Chondrocyte (in vitro differentiated cells): ENCODE results near the gene SLC22A14. TPM values are rescaled to one million over a fixed set of nuclear protein-coding genes. Genes with fewer than 3 reads are reported as not detected.

ENCODE experiments used
- DNase-seq: peaks from one replicate; pipeline ENCODE4 v3.0.0; 2021; ENCODE audit warnings: mixed read lengths, low spot score
- H3K27ac Mint-ChIP-seq: one replicate; pipeline ENCODE4 v1.8.0; 2021; ENCODE audit warnings: mild to moderate bottlenecking, moderate library complexity, mixed read lengths; ENCODE audit not compliant: unreplicated experiment
- H3K27me3 Mint-ChIP-seq: 2 replicates; pipeline ENCODE4 v1.8.0; 2021; ENCODE audit warnings: low read depth, mixed read lengths
- H3K36me3 Mint-ChIP-seq: 2 replicates; pipeline ENCODE4 v1.8.0; 2021; ENCODE audit warnings: low read depth, mixed read lengths
- H3K4me1 Mint-ChIP-seq: 2 replicates; pipeline ENCODE4 v1.8.0; 2021; ENCODE audit warnings: low read depth, mild to moderate bottlenecking, mixed read lengths
- H3K4me3 Mint-ChIP-seq: one replicate; pipeline ENCODE4 v1.8.0; 2021; ENCODE audit warnings: mild to moderate bottlenecking, moderate library complexity, mixed read lengths; ENCODE audit not compliant: unreplicated experiment
- H3K9me3 Mint-ChIP-seq: 2 replicates; pipeline ENCODE4 v1.8.0; 2021; ENCODE audit warnings: low read depth, mixed read lengths
- CTCF ChIP-seq: fragments of 200-600 bp; sonication (generic); IDR thresholded peaks from 2 replicates; pipeline ENCODE4 v1.5.0; 2021; ENCODE audit warnings: antibody characterized with exemption, mild to moderate bottlenecking, moderate library complexity
- total RNA-seq: library from RNA; stranded (reverse); gene quantifications from 3 replicates; pipeline ENCODE4 v1.2.1, GENCODE V29; 2021

SLC22A14 gene
- total RNA-seq, 1 donor from 2014 or later = 0.75 TPM

GRCh38 chr3:38268522-38268921 is 13.6 kb upstream of the SLC22A14 start:
- TF ChIP-seq CTCF = no peak
- H3K36me3 Mint-ChIP-seq = peaks cover 11% of the 10 kb centered on the region
- H3K27ac Mint-ChIP-seq = no peak overlapping the region
- DNase-seq = no peak
- H3K4me1 Mint-ChIP-seq = peaks cover 15% of the 10 kb centered on the region
- H3K27me3 Mint-ChIP-seq = no peaks in the 10 kb centered on the region
- no peak overlapping the region for H3K4me3 Mint-ChIP-seq
- no peaks in the 10 kb centered on the region for H3K9me3 Mint-ChIP-seq

GRCh38 chr3:38270606-38271005 is 11.5 kb upstream of the SLC22A14 start:
- Mint-ChIP-seq H3K4me3 (no peak overlapping the region), H3K27ac (no peak overlapping the region), H3K27me3 (no peaks in the 10 kb centered on the region), H3K4me1 (peaks cover 10% of the 10 kb centered on the region), H3K9me3 (no peaks in the 10 kb centered on the region), H3K36me3 (peaks cover 16% of the 10 kb centered on the region)
- no peak for DNase-seq
- no peak for TF ChIP-seq CTCF

GRCh38 chr3:38271553-38271952 is 10.5 kb upstream of the SLC22A14 start:
- no peak overlapping the region for H3K27ac Mint-ChIP-seq
- no peak for TF ChIP-seq CTCF
- H3K27me3 Mint-ChIP-seq = no peaks in the 10 kb centered on the region
- H3K4me1 Mint-ChIP-seq = peaks cover 7% of the 10 kb centered on the region
- H3K36me3 Mint-ChIP-seq = peaks cover 16% of the 10 kb centered on the region
- no peak for DNase-seq
- H3K4me3 Mint-ChIP-seq = no peak overlapping the region
- H3K9me3 Mint-ChIP-seq = no peaks in the 10 kb centered on the region

GRCh38 chr3:38274864-38275649 is 7.0 kb upstream of the SLC22A14 start:
- H3K27ac Mint-ChIP-seq = no peak overlapping the region
- no peaks in the 10 kb centered on the region for H3K9me3 Mint-ChIP-seq
- no peak for TF ChIP-seq CTCF
- no peaks in the 10 kb centered on the region for H3K27me3 Mint-ChIP-seq
- H3K4me3 Mint-ChIP-seq = no peak overlapping the region
- H3K4me1 Mint-ChIP-seq = peaks cover 7% of the 10 kb centered on the region
- no peak for DNase-seq
- H3K36me3 Mint-ChIP-seq = peaks cover 32% of the 10 kb centered on the region

GRCh38 chr3:38275658-38276057 is 6.4 kb upstream of the SLC22A14 start:
- H3K36me3 Mint-ChIP-seq = peaks cover 31% of the 10 kb centered on the region
- H3K27ac Mint-ChIP-seq = no peak overlapping the region
- H3K9me3 Mint-ChIP-seq = no peaks in the 10 kb centered on the region
- H3K4me3 Mint-ChIP-seq = no peak overlapping the region
- peaks cover 3% of the 10 kb centered on the region for H3K4me1 Mint-ChIP-seq
- no peaks in the 10 kb centered on the region for H3K27me3 Mint-ChIP-seq
- no peak for TF ChIP-seq CTCF
- DNase-seq = no peak
